ENCODE measurements around the gene ATP2C1. TPM values are rescaled to one million over a fixed set of nuclear protein-coding genes. Genes with fewer than 3 reads are reported as not detected.

Gene ATP2C1
- total RNA-seq, 1 donor from 2014 or later: 59.3 TPM

DNA sequence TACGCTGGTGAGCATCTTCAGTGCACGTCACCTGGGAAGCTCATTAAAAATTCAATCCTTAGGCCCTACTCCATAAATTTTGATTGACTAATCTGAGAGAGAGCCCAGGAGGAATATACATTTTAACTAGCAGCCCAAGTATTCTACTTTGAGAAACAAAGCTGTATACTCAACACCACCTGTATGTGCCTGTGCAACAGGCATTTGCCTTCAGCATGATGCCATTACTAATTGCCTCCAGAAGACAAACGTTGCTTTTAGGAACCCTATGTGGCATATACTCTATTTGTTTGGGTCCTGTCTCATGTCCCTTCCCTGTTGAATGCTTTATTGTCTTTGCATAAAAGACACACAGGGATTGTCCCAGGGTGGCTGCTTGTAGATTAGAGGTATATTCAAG, 125.1 kb downstream of the ATP2C1 start:
- Mint-ChIP-seq H3K9me3 (no peaks in the 10 kb centered on the region), H3K36me3 (ENCODE audit: low read depth) (peaks cover 58% of the 10 kb centered on the region), H3K27me3 (no peaks in the 10 kb centered on the region), H3K4me3 (no peak overlapping the region), H3K27ac (no peak overlapping the region), H3K4me1 (peaks cover 36% of the 10 kb centered on the region)
- TF ChIP-seq, protein P1, sequence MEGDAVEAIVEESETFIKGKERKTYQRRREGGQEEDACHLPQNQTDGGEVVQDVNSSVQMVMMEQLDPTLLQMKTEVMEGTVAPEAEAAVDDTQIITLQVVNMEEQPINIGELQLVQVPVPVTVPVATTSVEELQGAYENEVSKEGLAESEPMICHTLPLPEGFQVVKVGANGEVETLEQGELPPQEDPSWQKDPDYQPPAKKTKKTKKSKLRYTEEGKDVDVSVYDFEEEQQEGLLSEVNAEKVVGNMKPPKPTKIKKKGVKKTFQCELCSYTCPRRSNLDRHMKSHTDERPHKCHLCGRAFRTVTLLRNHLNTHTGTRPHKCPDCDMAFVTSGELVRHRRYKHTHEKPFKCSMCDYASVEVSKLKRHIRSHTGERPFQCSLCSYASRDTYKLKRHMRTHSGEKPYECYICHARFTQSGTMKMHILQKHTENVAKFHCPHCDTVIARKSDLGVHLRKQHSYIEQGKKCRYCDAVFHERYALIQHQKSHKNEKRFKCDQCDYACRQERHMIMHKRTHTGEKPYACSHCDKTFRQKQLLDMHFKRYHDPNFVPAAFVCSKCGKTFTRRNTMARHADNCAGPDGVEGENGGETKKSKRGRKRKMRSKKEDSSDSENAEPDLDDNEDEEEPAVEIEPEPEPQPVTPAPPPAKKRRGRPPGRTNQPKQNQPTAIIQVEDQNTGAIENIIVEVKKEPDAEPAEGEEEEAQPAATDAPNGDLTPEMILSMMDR (IDR thresholded peaks at IDR 0.05): no peak
- ChIA-PET POLR2A (no interaction called here), CTCF (no interaction called here)
- DNase-seq (no peak), ATAC-seq (ENCODE audit: low read depth) (no peak)
- intact Hi-C loops (cut with micrococcal nuclease): no loop called here

DNA sequence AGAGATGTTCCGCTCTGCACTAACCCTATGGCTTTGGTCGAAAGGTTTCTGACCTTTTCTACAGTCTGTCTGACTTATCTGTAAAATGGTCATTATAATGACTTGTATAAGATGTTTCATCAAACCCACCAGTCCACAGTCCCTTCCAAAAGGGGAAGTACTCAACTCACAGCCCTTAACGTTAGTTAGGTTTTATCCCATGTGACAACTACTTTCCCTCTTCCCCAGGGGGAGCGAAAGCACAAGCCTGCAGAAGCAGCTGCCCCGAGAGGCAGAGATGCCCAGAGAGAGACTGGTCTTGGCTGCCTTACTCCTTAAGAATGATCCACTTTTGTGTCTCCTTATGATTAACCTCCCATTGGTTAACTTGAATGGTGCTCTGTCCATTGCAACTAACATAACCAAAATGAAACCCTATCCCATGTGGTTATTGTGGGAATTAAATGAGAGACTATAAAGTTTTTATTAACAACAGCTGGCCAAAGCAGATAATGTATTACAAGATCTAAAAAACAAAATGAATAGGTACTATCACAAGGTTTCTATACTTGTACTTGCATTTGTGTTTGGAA, 126.3 kb downstream of the ATP2C1 start:
- Mint-ChIP-seq H3K4me3 (no peak overlapping the region), H3K27me3 (no peaks in the 10 kb centered on the region), H3K9me3 (no peaks in the 10 kb centered on the region), H3K4me1 (peaks cover 48% of the 10 kb centered on the region), H3K36me3 (ENCODE audit: low read depth) (peaks cover 58% of the 10 kb centered on the region), H3K27ac (no peak overlapping the region)
- intact Hi-C loops (cut with micrococcal nuclease): no loop called here
- TF ChIP-seq, protein P1 (IDR thresholded peaks at IDR 0.05): no peak
- POLR2A ChIA-PET: no interaction called here
- CTCF ChIA-PET: no interaction called here
- DNase-seq: no peak
- peak; percentile 80 for ATAC-seq (ENCODE audit: low read depth)

DNA sequence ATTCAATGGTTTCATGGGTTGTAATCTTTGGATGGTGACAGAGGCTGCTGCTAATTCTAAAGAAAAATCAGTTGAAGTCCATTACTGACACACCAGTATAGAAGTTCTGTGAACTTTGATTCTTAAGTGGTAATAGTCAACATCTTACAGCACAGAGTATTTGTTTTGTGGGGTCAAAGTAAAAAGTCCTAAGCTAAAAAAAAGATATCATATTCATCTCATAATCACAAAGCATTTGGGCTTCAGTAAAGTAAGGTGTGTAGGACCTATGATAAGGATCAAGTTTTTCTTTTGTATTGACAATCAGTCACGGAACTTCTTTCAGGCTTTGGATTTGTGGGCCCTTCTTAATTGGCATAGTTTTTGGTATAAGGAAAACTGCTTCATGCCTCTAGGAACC, 131.7 kb downstream of the ATP2C1 start:
- intact Hi-C loops (cut with micrococcal nuclease): loop anchor here (5.0 kb wide), 1 partner anchor 913 kb away; no protein-coding TSS in a partner anchor
- ChIA-PET CTCF (interaction anchor here (2.6 kb wide), 1 partner anchor 132 kb away, joined by 6 read pairs; the partner anchor contains the start of gene ATP2C1), POLR2A (interaction anchor here (1.3 to 2.6 kb wide), 5 partner anchors 10 to 1392 kb away, joined by 3 to 33 read pairs (median 8); partner anchors contain the start of genes ATP2C1, DNAJC13 and NUDT16)
- Mint-ChIP-seq H3K27ac (peak overlapping the region; percentile 97), H3K4me1 (peaks cover 62% of the 10 kb centered on the region), H3K4me3 (peak overlapping the region; percentile 96), H3K27me3 (no peaks in the 10 kb centered on the region), H3K36me3 (ENCODE audit: low read depth) (peaks cover 42% of the 10 kb centered on the region), H3K9me3 (no peaks in the 10 kb centered on the region)
- TF ChIP-seq, protein P1 (IDR thresholded peaks at IDR 0.05): no peak
- DNase-seq (no peak), ATAC-seq (ENCODE audit: low read depth) (no peak)

DNA sequence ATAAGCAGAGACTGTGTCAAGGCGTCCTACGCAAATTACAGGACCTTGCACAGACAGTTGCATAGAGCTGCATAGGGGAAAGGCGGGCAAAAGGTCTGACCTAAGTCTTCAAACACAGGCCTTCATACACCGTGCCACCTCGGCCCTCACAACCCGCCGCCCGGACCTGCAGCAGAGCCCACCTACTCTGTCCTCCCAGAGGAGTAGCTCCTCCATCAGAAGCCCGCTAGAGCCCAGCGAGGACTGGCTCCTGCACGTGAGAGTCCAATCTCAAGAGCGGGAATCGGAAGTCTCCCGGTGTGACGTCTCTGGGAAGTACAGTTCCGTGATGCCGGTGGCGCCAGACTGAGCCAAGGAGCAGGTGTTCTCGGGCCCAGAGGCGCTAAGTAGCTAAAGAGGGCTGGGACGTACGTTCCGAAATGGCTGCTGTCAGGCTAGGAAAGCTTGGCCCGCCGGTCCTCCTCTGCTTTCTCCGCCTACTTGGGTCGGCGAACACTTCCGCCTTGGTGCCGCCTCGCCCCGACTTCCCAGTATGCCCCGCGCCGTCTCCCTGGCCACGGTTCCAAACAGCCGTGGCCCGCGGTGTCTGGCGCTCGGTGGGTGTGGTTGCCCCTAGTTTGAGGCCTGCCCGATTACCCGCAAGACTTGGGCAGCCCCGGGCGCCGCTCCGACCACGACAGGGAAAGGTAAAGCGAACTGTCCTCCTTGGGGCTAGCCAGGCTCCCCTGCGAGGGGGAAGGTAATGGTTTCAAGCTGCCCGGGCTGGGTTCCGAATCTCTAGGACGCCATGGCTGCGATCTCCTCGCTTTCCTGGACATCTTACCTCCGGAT, 132.7 kb downstream of the ATP2C1 start, which contains the start of the genes ASTE1 and NEK11:
ASTE1 (minus strand) TSS at position 505 of the 831 bp plus-strand sequence. CDS start 1,519 bp downstream, outside the sequence.
NEK11 (plus strand) TSS at position 557 of the 831 bp plus-strand sequence. CDS start 2,832 bp downstream, outside the sequence.
- Mint-ChIP-seq H3K36me3 (ENCODE audit: low read depth) (peaks cover 37% of the 10 kb centered on the region), H3K9me3 (no peaks in the 10 kb centered on the region), H3K27ac (peak within 1 kb of the TSS; percentile 97), H3K4me1 (peaks cover 52% of the 10 kb centered on the region), H3K4me3 (peak within 1 kb of the TSS; percentile 96), H3K27me3 (no peaks in the 10 kb centered on the region)
- DNase-seq: peak; percentile 89
- CTCF ChIA-PET: interaction anchor here (2.6 kb wide), 1 partner anchor 133 kb away, joined by 6 read pairs; the partner anchor contains the start of gene ATP2C1
- intact Hi-C loops (cut with micrococcal nuclease): loop anchor here (1.0 to 5.0 kb wide), 7 partner anchors 133 to 1696 kb away; partner anchors contain the start of genes DNAJC13, MRPL3, NPHP3 and NUDT16
- ATAC-seq (ENCODE audit: low read depth): peak; percentile 97
- POLR2A ChIA-PET: interaction anchor here (0.5 to 2.6 kb wide), 9 partner anchors 9 to 1391 kb away, joined by 3 to 33 read pairs (median 4); partner anchors contain the start of genes ATP2C1, DNAJC13 and NUDT16
- TF ChIP-seq, protein P1 (IDR thresholded peaks at IDR 0.05): no peak

Data from activated B cell treated with CpG ODN at 0.5 μM for 24 hours (primary cell).